Body of pancreas (tissue), 4 donors: ENCODE results near the gene AP3M1. TPM values are rescaled to one million over a fixed set of nuclear protein-coding genes. Genes with fewer than 3 reads are reported as not detected.

ENCODE experiments used
- ATAC-seq: fragments of 150-250 bp; one replicate; pipeline ENCODE4 v1.9.1; 2016
- DNase-seq, 4 donors: peaks; one replicate each; pipeline ENCODE4 v3.0.0-alpha.2; 2019
- H3K27ac ChIP-seq, 4 donors: fragments of 200-600 bp; sonication (generic); 1 replicate in 3 of 4; 2 replicates in 1 of 4; pipeline versions ENCODE4 v1.5.1 to v1.6.1; 2016 to 2019; ENCODE audit warnings: mild to moderate bottlenecking in 1 of 4, mixed read lengths in 1 of 4, moderate library complexity in 1 of 4
- H3K27me3 ChIP-seq, 2 donors: fragments of 200-600 bp; sonication (generic); one replicate each; pipeline ENCODE4 v1.6.0; 2016; ENCODE audit warnings: mild to moderate bottlenecking in 1 of 2
- H3K36me3 ChIP-seq, 2 donors: fragments of 200-600 bp; sonication (generic); replicated peaks in 1 of 2; 2 replicates each; pipeline ENCODE4 v1.5.1; 2016; ENCODE audit warnings: low read depth in 2 of 2; ENCODE audit not compliant: insufficient read depth in 1 of 2
- H3K4me1 ChIP-seq: fragments of 200-600 bp; sonication (generic); one replicate; pipeline ENCODE4 v1.6.0; 2016
- H3K4me3 ChIP-seq, 2 donors: fragments of 200-600 bp; sonication (generic); 1 replicate in 1 of 2; 2 replicates in 1 of 2; pipeline ENCODE4 v1.5.1; 2016 to 2019
- H3K9me3 ChIP-seq, 3 donors: fragments of 200-600 bp; sonication (generic); 1 replicate in 2 of 3; 2 replicates in 1 of 3; pipeline ENCODE4 v1.5.1; 2016
- POLR2A ChIP-seq, 3 donors: fragments of 450-650 bp; IDR thresholded peaks; one replicate each; pipeline ENCODE4 v1.6.1; 2016; ENCODE audit warnings: antibody characterized with exemption in 3 of 3, mild to moderate bottlenecking in 2 of 3
- WGBS, 2 donors: methylation state at CpG; one replicate each; pipeline ENCODE4 v1.1.5; 2017; 5-methylcytosine and 5-hydroxymethylcytosine counted together
- intact Hi-C: fragments of 100-400 bp; cut with DNase I; formaldehyde crosslinking; loops from one replicate; pipeline ENCODE4 v1.15.1; 2023
- total RNA-seq, 2 donors: library from RNA; depleted of rRNA; stranded (reverse); fragments of >200 nt; gene quantifications; one replicate each; pipeline ENCODE4 v1.1.0, GENCODE V29; 2016
- TF ChIP-seq, protein P1 (sequence below), 7 experiments: fragments of 450-650 bp in 4 of 7; fragments of 200-600 bp in 3 of 7; sonication (generic) in 3 of 7; IDR thresholded peaks; one replicate each; pipeline ENCODE4 v1.5.1; 2016 to 2019; ENCODE audit warnings: antibody characterized with exemption in 7 of 7

Gene AP3M1
- total RNA-seq, 2 donors from 2014 or later, result 7.9 to 17.1 TPM

DNA sequence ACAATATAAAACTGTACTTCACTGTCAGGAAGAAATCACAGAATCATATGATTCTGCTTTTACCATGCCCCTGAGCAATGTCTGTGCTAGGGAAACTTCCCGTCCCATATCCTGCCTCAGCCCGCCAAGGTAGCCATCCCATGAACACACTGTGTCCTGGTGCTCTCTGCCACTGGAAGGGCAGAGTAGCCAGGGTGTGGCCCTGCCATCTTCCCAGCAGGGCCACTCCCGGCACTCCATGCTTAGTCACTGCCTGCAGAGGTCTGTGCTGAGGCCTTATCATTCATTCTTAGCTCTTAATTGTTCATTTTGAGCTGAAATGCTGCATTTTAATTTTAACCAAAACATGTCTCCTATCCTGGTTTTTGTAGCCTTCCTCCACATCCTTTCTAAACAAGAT is 31.8 kb downstream of the AP3M1 start:
- H3K36me3 ChIP-seq, result peaks cover 4 to 30% of the 10 kb centered on the region in 2 donors
- intact Hi-C loops, result no loop called here
- WGBS, 2 donors, result 77 to 92% methylated on average over 3 of the region's 3 CpGs
- H3K4me1 ChIP-seq, result no peaks in the 10 kb centered on the region
- no peaks in the 10 kb centered on the region for H3K27me3 ChIP-seq
- no peak for ATAC-seq
- H3K27ac ChIP-seq, result no peak overlapping the region
- DNase-seq, result no peak
- no peak for TF ChIP-seq POLR2A (IDR thresholded peaks at IDR 0.05)
- TF ChIP-seq, protein P1, sequence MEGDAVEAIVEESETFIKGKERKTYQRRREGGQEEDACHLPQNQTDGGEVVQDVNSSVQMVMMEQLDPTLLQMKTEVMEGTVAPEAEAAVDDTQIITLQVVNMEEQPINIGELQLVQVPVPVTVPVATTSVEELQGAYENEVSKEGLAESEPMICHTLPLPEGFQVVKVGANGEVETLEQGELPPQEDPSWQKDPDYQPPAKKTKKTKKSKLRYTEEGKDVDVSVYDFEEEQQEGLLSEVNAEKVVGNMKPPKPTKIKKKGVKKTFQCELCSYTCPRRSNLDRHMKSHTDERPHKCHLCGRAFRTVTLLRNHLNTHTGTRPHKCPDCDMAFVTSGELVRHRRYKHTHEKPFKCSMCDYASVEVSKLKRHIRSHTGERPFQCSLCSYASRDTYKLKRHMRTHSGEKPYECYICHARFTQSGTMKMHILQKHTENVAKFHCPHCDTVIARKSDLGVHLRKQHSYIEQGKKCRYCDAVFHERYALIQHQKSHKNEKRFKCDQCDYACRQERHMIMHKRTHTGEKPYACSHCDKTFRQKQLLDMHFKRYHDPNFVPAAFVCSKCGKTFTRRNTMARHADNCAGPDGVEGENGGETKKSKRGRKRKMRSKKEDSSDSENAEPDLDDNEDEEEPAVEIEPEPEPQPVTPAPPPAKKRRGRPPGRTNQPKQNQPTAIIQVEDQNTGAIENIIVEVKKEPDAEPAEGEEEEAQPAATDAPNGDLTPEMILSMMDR (IDR thresholded peaks at IDR 0.05), result no peak
- H3K4me3 ChIP-seq, result no peak overlapping the region
- no peaks in the 10 kb centered on the region for H3K9me3 ChIP-seq

DNA sequence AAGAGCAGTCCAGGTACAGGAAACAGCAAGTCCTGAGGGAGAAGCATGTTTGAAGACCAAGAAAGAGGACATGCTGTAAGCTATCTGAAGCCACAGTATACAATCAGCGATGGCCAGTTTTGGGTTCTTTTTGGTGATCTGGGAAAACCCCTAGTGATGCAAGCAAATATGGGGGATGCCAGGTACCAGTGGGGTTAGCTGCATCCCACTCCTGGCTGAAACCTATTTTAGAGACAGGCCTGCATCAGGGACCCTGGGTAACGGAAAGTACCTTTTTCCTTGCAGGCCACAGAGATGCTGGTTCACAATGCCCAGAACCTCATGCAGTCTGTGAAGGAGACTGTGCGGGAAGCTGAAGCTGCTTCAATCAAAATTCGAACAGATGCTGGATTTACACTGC is 32.9 kb downstream of the AP3M1 start:
- H3K9me3 ChIP-seq, result no peaks in the 10 kb centered on the region
- no peak overlapping the region for H3K27ac ChIP-seq
- WGBS, 2 donors, result 92 to 93% methylated on average over 4 of the region's 4 CpGs
- intact Hi-C loops, result no loop called here
- no peaks in the 10 kb centered on the region for H3K27me3 ChIP-seq
- peaks cover 0 to 28% of the 10 kb centered on the region in 2 donors for H3K36me3 ChIP-seq
- ATAC-seq (no peak), DNase-seq (no peak)
- no peak for TF ChIP-seq POLR2A (IDR thresholded peaks at IDR 0.05)
- TF ChIP-seq, protein P1 (IDR thresholded peaks at IDR 0.05), result no peak
- H3K4me3 ChIP-seq, result no peak overlapping the region
- H3K4me1 ChIP-seq, result peaks cover 7% of the 10 kb centered on the region

DNA sequence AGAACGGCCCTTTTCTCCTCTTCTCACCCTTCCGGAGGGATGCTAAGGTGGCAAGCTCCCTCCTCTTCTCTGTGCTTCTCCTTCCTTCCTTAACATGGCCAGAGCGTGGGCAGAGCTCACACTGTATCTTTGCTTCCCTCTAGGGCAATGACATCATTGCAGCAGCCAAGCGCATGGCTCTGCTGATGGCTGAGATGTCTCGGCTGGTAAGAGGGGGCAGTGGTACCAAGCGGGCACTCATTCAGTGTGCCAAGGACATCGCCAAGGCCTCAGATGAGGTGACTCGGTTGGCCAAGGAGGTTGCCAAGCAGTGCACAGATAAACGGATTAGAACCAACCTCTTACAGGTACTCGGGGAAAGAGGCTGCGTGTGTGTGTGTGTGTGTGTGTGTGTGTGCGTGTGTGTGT is 36.6 kb downstream of the AP3M1 start:
- ATAC-seq, result no peak
- Histone ChIP-seq H3K36me3 (peaks cover 0 to 42% of the 10 kb centered on the region in 2 donors), H3K27me3 (no peaks in the 10 kb centered on the region), H3K4me1 (peaks cover 7% of the 10 kb centered on the region), H3K4me3 (no peak overlapping the region), H3K27ac (peak overlapping the region in 1 of 4 donors; percentile 23), H3K9me3 (no peaks in the 10 kb centered on the region)
- 79 to 94% methylated on average over 12 of the region's 12 CpGs for WGBS, 2 donors
- no peak for DNase-seq
- TF ChIP-seq, protein P1 (IDR thresholded peaks at IDR 0.05), result no peak
- TF ChIP-seq POLR2A (IDR thresholded peaks at IDR 0.05), result no peak
- intact Hi-C loops, result no loop called here

DNA sequence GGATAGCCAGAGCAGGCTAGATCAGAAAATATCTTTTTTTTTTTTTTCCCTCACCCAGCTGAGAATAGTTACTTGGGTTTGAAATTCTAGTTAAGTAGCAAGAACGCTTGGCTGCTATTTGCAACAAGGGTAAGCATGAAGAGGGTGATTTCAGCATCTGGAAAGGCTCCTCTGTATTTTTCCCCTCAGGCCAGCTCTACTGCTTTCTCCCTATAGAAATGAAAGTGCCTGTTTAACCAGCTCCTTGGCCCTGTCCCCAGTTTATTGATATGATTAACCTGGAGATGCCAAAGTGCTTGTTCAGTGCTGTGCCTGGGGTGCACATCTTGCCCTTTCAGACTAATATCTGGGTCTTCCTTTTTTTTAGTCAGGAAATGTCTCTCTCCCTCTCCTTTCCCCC is 37.1 kb downstream of the AP3M1 start:
- Histone ChIP-seq H3K9me3 (no peaks in the 10 kb centered on the region), H3K4me3 (no peak overlapping the region), H3K36me3 (peaks cover 0 to 40% of the 10 kb centered on the region in 2 donors), H3K27ac (no peak overlapping the region), H3K27me3 (no peaks in the 10 kb centered on the region), H3K4me1 (peaks cover 7% of the 10 kb centered on the region)
- ATAC-seq (peak; percentile 52), DNase-seq (peak in 1 of 4 donors; percentile 19)
- 31 to 35% methylated on average over 1 of the region's 1 CpG for WGBS, 2 donors
- intact Hi-C loops, result no loop called here
- no peak for TF ChIP-seq POLR2A (IDR thresholded peaks at IDR 0.05)
- TF ChIP-seq, protein P1 (IDR thresholded peaks at IDR 0.05), result no peak

DNA sequence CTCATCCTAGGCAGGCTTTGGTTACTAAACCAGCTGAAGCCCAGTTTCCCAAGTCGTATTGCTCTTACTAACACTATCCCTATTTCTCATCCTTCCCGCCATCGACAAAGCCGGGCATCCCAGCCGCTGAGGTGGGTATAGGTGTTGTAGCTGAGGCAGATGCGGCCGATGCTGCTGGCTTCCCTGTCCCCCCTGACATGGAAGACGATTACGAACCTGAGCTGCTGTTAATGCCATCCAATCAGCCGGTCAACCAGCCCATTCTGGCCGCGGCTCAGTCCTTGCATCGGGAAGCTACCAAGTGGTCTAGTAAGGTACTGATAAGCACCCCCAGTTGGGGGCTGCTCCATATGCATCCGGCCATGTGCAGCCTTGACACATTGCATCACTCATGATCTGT is 38.8 kb downstream of the AP3M1 start:
- no peak for ATAC-seq

More for the DNA sequence above, 38.8 kb downstream of the AP3M1 start:
- H3K27ac ChIP-seq, result no peak overlapping the region
- peaks cover 7% of the 10 kb centered on the region for H3K4me1 ChIP-seq
- DNase-seq, result no peak
- no peak overlapping the region for H3K4me3 ChIP-seq
- intact Hi-C loops, result no loop called here
- H3K9me3 ChIP-seq, result no peaks in the 10 kb centered on the region
- WGBS, 2 donors, result 93 to 94% methylated on average over 9 to 14 of the region's 14 CpGs
- TF ChIP-seq, protein P1 (IDR thresholded peaks at IDR 0.05), result no peak
- H3K36me3 ChIP-seq, result peaks cover 0 to 37% of the 10 kb centered on the region in 2 donors
- no peaks in the 10 kb centered on the region for H3K27me3 ChIP-seq
